ENCODE results near the gene SAP25. TPM values are rescaled to one million over a fixed set of nuclear protein-coding genes. Genes with fewer than 3 reads are reported as not detected.

Gene SAP25
- total RNA-seq, 3 donors from 2014 or later (not counting 1 experiment from before 2014, with no cell fraction given) = 25.9 to 46.4 (median 32.5) TPM

DNA sequence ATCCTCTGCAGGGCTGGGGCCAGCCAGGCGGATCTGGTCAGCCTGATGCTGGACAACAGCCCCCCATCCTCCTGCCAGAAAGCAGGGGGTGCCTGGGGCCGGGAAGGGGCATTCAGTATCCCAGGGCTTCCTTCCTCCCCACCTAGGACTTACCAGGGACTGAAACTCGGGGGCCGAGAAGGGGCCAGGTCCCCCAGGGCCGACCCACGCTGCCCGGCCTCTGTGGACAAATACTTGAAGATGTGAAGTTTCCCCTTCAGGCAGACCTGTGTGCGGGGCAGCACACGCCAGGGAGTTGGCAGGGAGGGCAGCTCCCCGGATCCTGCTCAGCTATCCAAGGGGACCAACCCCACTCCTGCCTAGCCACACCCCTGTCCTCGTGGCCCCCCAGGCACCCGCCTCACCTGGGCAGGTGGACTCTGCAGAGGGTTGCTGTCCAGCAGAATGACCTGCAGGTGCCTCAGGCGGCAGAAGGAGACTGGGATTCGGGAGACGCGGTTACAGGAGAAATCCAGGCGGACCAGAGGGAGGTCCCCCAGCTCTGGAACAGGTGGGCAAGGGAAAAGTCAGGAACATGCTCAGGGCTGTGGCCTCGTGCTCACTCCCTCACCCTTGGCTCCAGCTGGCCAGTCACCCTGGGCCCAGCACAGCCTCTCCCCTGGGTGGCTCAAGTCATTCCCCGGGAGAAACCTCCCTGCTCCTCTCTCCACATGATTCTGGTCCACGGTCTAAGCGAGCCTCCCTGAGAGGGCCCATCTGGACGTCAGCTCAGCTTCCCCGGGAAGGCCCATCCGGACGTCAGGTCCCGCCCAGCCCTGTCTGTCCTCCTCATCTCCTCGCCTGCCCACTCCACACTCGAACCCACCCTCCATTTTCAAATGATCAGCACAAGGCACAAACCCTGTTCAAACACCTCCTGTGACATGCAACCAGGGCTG lies 4.8 kb upstream of the SAP25 start:
- 96% methylated on average over 28 of the region's 28 CpGs for WGBS (ENCODE audit: insufficient coverage)
- no peak overlapping the region for H3K4me3 ChIP-seq (ENCODE audit: low read length)
- Mint-ChIP-seq H3K4me3 (no peak overlapping the region), H3K27ac (no peak overlapping the region), H3K27me3 (ENCODE audit: low read depth in 2 of 2) (no peaks in the 10 kb centered on the region), H3K9me3 (no peaks in the 10 kb centered on the region), H3K4me1 (peaks cover 4 to 15% of the 10 kb centered on the region in 2 donors), H3K36me3 (no peaks in the 10 kb centered on the region)
- H3K36me3 ChIP-seq (ENCODE audit: control insufficient read depth, insufficient read depth, low read length) = peaks cover 80% of the 10 kb centered on the region
- DNase-seq (no peak), ATAC-seq (no peak)
- no peaks in the 10 kb centered on the region for H3K27me3 ChIP-seq (ENCODE audit: control insufficient read depth, insufficient read depth, low read length)
- peaks cover 21% of the 10 kb centered on the region for H3K4me1 ChIP-seq (ENCODE audit: control insufficient read depth, insufficient read depth, low read length)
- no peak overlapping the region for H3K27ac ChIP-seq (ENCODE audit: low read length)
- H3K9me3 ChIP-seq (ENCODE audit: control insufficient read depth, insufficient read depth, low read length) = no peaks in the 10 kb centered on the region
- TF ChIP-seq, protein P1, sequence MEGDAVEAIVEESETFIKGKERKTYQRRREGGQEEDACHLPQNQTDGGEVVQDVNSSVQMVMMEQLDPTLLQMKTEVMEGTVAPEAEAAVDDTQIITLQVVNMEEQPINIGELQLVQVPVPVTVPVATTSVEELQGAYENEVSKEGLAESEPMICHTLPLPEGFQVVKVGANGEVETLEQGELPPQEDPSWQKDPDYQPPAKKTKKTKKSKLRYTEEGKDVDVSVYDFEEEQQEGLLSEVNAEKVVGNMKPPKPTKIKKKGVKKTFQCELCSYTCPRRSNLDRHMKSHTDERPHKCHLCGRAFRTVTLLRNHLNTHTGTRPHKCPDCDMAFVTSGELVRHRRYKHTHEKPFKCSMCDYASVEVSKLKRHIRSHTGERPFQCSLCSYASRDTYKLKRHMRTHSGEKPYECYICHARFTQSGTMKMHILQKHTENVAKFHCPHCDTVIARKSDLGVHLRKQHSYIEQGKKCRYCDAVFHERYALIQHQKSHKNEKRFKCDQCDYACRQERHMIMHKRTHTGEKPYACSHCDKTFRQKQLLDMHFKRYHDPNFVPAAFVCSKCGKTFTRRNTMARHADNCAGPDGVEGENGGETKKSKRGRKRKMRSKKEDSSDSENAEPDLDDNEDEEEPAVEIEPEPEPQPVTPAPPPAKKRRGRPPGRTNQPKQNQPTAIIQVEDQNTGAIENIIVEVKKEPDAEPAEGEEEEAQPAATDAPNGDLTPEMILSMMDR (IDR thresholded peaks at IDR 0.05) = no peak
- intact Hi-C loops (cut with micrococcal nuclease) = no loop called here

DNA sequence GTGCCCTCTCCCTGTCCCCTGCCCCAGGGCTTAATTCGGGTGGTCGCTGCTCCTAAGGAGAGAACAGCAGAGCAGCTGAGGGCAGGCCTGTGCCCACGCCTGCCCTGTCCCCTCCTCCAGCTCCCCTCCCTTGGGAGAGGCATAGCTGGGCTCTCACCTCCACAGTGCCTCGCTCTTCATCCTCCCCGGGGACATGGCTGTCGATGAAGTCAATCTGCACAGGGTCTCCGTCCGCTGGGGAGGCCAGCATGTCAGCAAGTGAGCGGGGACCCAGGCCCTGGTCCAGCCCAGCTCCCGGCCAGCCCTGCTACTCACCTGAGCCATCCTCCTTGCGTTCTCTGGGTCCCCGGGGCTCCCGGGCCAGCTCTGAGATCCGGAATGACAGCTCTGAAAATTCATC lies 3.8 kb upstream of the SAP25 start:
- Histone ChIP-seq H3K27me3 (ENCODE audit: control insufficient read depth, insufficient read depth, low read length) (no peaks in the 10 kb centered on the region), H3K36me3 (ENCODE audit: control insufficient read depth, insufficient read depth, low read length) (peaks cover 86% of the 10 kb centered on the region), H3K4me3 (ENCODE audit: low read length) (no peak overlapping the region), H3K9me3 (ENCODE audit: control insufficient read depth, insufficient read depth, low read length) (no peaks in the 10 kb centered on the region), H3K27ac (ENCODE audit: low read length) (no peak overlapping the region), H3K4me1 (ENCODE audit: control insufficient read depth, insufficient read depth, low read length) (peaks cover 11% of the 10 kb centered on the region)
- ATAC-seq = no peak
- DNase-seq = no peak
- H3K36me3 Mint-ChIP-seq = no peaks in the 10 kb centered on the region
- H3K27me3 Mint-ChIP-seq (ENCODE audit: low read depth in 2 of 2) = no peaks in the 10 kb centered on the region
- TF ChIP-seq, protein P1 (IDR thresholded peaks at IDR 0.05) = no peak
- no peaks in the 10 kb centered on the region for H3K9me3 Mint-ChIP-seq
- WGBS (ENCODE audit: insufficient coverage) = 97% methylated on average over 14 of the region's 14 CpGs
- intact Hi-C loops (cut with micrococcal nuclease) = no loop called here
- H3K4me3 Mint-ChIP-seq = no peak overlapping the region
- peaks cover 0 to 10% of the 10 kb centered on the region in 2 donors for H3K4me1 Mint-ChIP-seq
- no peak overlapping the region for H3K27ac Mint-ChIP-seq

DNA sequence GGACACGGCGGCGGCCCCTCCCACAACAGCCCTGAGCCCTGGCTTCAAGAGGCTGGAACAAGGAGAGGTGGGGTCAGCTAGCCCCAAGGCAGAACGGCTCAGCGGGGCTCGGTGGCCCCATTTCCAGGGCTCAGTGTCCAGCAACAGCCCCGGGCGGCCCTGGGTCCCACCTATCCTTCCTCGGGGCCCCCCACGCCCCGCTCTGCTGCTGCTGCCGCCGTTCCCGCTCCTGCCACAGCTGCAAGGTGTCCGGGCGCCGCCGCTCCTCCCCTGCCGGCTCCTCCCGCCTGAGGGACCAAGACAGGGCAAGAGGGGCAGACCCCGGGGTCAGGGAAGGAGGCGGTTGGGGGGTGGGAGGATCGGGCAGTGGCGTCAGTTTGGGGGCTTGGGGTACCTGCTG lies 3.4 kb upstream of the SAP25 start:
- H3K36me3 Mint-ChIP-seq = no peaks in the 10 kb centered on the region

More for the DNA sequence above, 3.4 kb upstream of the SAP25 start:
- Mint-ChIP-seq H3K27ac (no peak overlapping the region), H3K4me3 (no peak overlapping the region), H3K4me1 (peaks cover 0 to 13% of the 10 kb centered on the region in 2 donors), H3K9me3 (no peaks in the 10 kb centered on the region), H3K27me3 (ENCODE audit: low read depth in 2 of 2) (no peaks in the 10 kb centered on the region)
- H3K4me3 ChIP-seq (ENCODE audit: low read length) = no peak overlapping the region
- 97% methylated on average over 24 of the region's 24 CpGs for WGBS (ENCODE audit: insufficient coverage)
- intact Hi-C loops (cut with micrococcal nuclease) = no loop called here
- peaks cover 7% of the 10 kb centered on the region for H3K4me1 ChIP-seq (ENCODE audit: control insufficient read depth, insufficient read depth, low read length)
- no peak overlapping the region for H3K27ac ChIP-seq (ENCODE audit: low read length)
- H3K27me3 ChIP-seq (ENCODE audit: control insufficient read depth, insufficient read depth, low read length) = no peaks in the 10 kb centered on the region
- TF ChIP-seq, protein P1 (IDR thresholded peaks at IDR 0.05) = no peak
- DNase-seq (no peak), ATAC-seq (no peak)
- no peaks in the 10 kb centered on the region for H3K9me3 ChIP-seq (ENCODE audit: control insufficient read depth, insufficient read depth, low read length)
- peaks cover 83% of the 10 kb centered on the region for H3K36me3 ChIP-seq (ENCODE audit: control insufficient read depth, insufficient read depth, low read length)
